Thyroid gland (tissue), 4 donors: ENCODE measurements around the gene IL26. TPM values are rescaled to one million over a fixed set of nuclear protein-coding genes. Genes with fewer than 3 reads are reported as not detected.
"Not testable (repeated sequence)": the region's sequence is repeated elsewhere in the genome, so short reads cannot be mapped to it uniquely, and the experiment has no call there.

ENCODE experiments used
- DNase-seq, 2 donors: peaks; one replicate each; pipeline ENCODE4 v3.0.0-alpha.2; 2019
- H3K27ac ChIP-seq, 3 donors: fragments of 200-600 bp; sonication (generic); 1 replicate in 2 of 3; 2 replicates in 1 of 3; pipeline ENCODE4 v1.5.1; 2016 to 2019; ENCODE audit warnings: mild to moderate bottlenecking in 1 of 3, moderate library complexity in 1 of 3
- H3K27me3 ChIP-seq: fragments of 200-600 bp; sonication (generic); one replicate; pipeline ENCODE4 v1.5.1; 2019
- H3K36me3 ChIP-seq, 2 donors: fragments of 200-600 bp; sonication (generic); one replicate each; pipeline ENCODE4 v1.5.1; 2016 to 2019
- H3K4me1 ChIP-seq, 2 donors: fragments of 200-600 bp; sonication (generic); one replicate each; pipeline ENCODE4 v1.5.1; 2017 to 2019
- H3K4me3 ChIP-seq, 3 donors: fragments of 200-600 bp; sonication (generic); replicated peaks in 1 of 3; 1 replicate in 2 of 3; 2 replicates in 1 of 3; pipeline ENCODE4 v1.5.1; 2016; ENCODE audit warnings: mild to moderate bottlenecking in 1 of 3
- H3K9me3 ChIP-seq: fragments of 200-600 bp; sonication (generic); one replicate; pipeline ENCODE4 v1.5.1; 2017
- POLR2A ChIP-seq, 2 donors: fragments of 450-650 bp; IDR thresholded peaks; one replicate each; pipeline ENCODE4 v1.6.1; 2017; ENCODE audit warnings: antibody characterized with exemption in 2 of 2, mild to moderate bottlenecking in 2 of 2, moderate library complexity in 1 of 2
- WGBS, 2 donors: methylation state at CpG; one replicate each; pipeline ENCODE4 v1.1.5; 2017; 5-methylcytosine and 5-hydroxymethylcytosine counted together
- intact Hi-C: fragments of 100-400 bp; cut with DNase I; formaldehyde crosslinking; loops from one replicate; pipeline ENCODE4 v1.15.1; 2023
- total RNA-seq, 4 donors: library from RNA; depleted of rRNA; stranded (reverse); fragments of >200 nt; gene quantifications; one replicate each; pipeline ENCODE4 v1.2.3, GENCODE V29; 2016
- TF ChIP-seq, protein P1 (sequence below), 6 experiments: fragments of 200-600 bp in 3 of 6; fragments of 450-650 bp in 3 of 6; sonication (generic) in 3 of 6; IDR thresholded peaks; one replicate each; pipeline ENCODE4 v1.5.1; 2016 to 2019; ENCODE audit warnings: antibody characterized with exemption in 6 of 6, mild to moderate bottlenecking in 2 of 6, inconsistent platforms in 1 of 6, moderate library complexity in 1 of 6

IL26 gene
- total RNA-seq, 4 donors from 2014 or later = not detected

DNA sequence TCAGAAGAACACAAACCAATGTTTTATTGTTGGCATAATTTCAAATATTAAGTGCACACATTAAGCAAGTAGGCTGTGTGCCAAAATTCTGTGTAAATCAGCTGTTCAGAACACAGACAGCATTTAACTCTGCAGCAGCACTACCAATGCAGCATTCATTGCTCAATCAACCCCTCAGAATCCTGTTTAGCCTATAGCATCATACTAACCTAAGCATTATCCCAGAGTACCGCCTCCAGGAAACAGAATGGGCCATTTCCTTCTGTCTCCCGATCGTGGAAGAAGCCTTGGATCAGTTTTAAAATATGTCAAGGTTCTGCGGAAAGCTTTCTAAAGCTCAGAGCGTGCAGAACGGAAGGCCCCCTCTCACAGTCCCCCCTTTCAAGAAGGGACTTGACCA, 3.3 kb downstream of the IL26 start:
- H3K9me3 ChIP-seq = no peaks in the 10 kb centered on the region
- no peak overlapping the region for H3K4me3 ChIP-seq
- no peaks in the 10 kb centered on the region for H3K36me3 ChIP-seq
- H3K4me1 ChIP-seq = no peaks in the 10 kb centered on the region
- H3K27ac ChIP-seq = no peak overlapping the region
- no peak for DNase-seq
- intact Hi-C loops = no loop called here
- H3K27me3 ChIP-seq = no peaks in the 10 kb centered on the region
- TF ChIP-seq, protein P1, sequence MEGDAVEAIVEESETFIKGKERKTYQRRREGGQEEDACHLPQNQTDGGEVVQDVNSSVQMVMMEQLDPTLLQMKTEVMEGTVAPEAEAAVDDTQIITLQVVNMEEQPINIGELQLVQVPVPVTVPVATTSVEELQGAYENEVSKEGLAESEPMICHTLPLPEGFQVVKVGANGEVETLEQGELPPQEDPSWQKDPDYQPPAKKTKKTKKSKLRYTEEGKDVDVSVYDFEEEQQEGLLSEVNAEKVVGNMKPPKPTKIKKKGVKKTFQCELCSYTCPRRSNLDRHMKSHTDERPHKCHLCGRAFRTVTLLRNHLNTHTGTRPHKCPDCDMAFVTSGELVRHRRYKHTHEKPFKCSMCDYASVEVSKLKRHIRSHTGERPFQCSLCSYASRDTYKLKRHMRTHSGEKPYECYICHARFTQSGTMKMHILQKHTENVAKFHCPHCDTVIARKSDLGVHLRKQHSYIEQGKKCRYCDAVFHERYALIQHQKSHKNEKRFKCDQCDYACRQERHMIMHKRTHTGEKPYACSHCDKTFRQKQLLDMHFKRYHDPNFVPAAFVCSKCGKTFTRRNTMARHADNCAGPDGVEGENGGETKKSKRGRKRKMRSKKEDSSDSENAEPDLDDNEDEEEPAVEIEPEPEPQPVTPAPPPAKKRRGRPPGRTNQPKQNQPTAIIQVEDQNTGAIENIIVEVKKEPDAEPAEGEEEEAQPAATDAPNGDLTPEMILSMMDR (IDR thresholded peaks at IDR 0.05) = no peak
- no peak for TF ChIP-seq POLR2A (IDR thresholded peaks at IDR 0.05)
- 57 to 75% methylated on average over 6 of the region's 6 CpGs for WGBS, 2 donors

DNA sequence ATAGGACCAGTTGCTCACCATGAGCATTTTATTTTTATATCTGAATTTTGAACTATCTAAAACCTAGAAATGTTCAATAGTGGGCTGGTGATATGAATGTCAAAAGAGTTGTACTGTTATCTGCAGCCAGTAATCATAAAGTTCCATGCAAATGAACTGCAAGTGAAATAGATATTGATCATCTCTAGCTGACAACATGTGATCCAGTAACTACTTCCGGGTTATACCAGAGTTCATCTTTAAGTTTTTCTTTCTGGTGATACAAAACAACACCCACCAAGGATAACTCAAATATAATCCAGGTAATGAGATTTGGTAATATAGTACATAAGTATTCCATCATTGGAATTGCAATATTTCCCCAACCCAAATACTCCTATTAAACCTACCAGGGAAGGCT, 4.1 kb downstream of the IL26 start:
- TF ChIP-seq, protein P1 (IDR thresholded peaks at IDR 0.05) = no peak
- TF ChIP-seq POLR2A (IDR thresholded peaks at IDR 0.05) = no peak
- Histone ChIP-seq H3K27ac (no peak overlapping the region), H3K36me3 (no peaks in the 10 kb centered on the region), H3K4me3 (no peak overlapping the region), H3K27me3 (no peaks in the 10 kb centered on the region), H3K9me3 (no peaks in the 10 kb centered on the region), H3K4me1 (no peaks in the 10 kb centered on the region)
- intact Hi-C loops = no loop called here
- 92 to 94% methylated on average over 1 of the region's 1 CpG for WGBS, 2 donors
- no peak for DNase-seq

DNA sequence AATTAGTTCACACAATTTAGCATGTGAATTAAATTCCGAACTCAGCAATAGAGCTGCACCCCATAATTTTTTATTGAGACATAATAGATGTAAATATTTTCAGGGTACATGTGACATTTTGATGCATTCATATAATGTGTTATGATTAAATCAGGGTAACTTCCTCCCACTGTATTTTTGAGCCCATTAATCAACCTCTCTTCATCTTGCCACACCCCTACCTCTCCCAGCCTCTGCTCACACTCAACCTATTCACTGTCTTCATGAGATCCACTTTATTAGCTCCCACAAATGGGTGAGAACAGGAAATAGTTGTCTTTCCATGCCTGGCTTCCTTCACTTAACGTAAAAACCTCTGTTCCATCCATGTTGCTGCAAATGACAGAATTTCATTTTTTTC, 14.7 kb downstream of the IL26 start:
- no peak for TF ChIP-seq POLR2A (IDR thresholded peaks at IDR 0.05)
- TF ChIP-seq, protein P1 (IDR thresholded peaks at IDR 0.05) = no peak
- 89 to 95% methylated on average over 2 of the region's 2 CpGs for WGBS, 2 donors
- intact Hi-C loops = no loop called here
- H3K27ac ChIP-seq = no peak overlapping the region
- DNase-seq = no peak
- no peaks in the 10 kb centered on the region for H3K9me3 ChIP-seq
- H3K4me1 ChIP-seq = no peaks in the 10 kb centered on the region
- H3K4me3 ChIP-seq = no peak overlapping the region
- H3K36me3 ChIP-seq = no peaks in the 10 kb centered on the region
- no peaks in the 10 kb centered on the region for H3K27me3 ChIP-seq

GRCh38 chr12:68209048-68209728, 16.4 kb downstream of the IL26 start:
- H3K27ac ChIP-seq, H3K4me3 ChIP-seq, intact Hi-C loops, H3K4me1 ChIP-seq, H3K9me3 ChIP-seq, H3K27me3 ChIP-seq, DNase-seq, H3K36me3 ChIP-seq: not testable (repeated sequence)
- WGBS, 2 donors = 66 to 67% methylated on average over 12 of the region's 12 CpGs

DNA sequence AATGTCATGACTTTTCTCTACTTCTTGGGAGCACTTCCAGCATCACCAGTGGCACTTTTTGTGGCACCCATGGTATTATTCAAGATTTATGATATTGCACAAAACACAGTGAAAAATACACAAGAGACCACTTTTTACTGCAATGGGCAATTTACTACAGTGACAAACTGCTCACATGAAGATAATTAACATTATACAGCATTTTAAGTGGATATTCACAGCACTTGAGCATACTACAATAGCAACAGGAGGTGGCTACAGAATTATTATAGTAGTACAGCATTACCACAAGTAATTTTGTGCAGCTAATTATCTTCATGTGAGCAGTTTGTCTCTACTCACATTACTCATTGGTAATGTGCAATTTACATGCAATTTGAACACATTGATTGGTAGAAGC, 18.3 kb downstream of the IL26 start:
- Histone ChIP-seq H3K9me3 (no peaks in the 10 kb centered on the region), H3K27ac (no peak overlapping the region), H3K4me3 (no peak overlapping the region), H3K4me1 (no peaks in the 10 kb centered on the region), H3K27me3 (no peaks in the 10 kb centered on the region), H3K36me3 (no peaks in the 10 kb centered on the region)
- intact Hi-C loops = no loop called here
- TF ChIP-seq POLR2A (IDR thresholded peaks at IDR 0.05) = no peak
- TF ChIP-seq, protein P1 (IDR thresholded peaks at IDR 0.05) = no peak
- DNase-seq = no peak
